PC-3 (cell line): ENCODE measurements around the gene LRRC31. TPM values are rescaled to one million over a fixed set of nuclear protein-coding genes. Genes with fewer than 3 reads are reported as not detected.

Source experiments
- ATAC-seq: fragments of 200-7000 bp; cut with Tn5 transposase; 2 replicates; pipeline ENCODE4 v1.9.1; 2020; ENCODE audit warnings: mild to moderate bottlenecking, moderate library complexity
- BruUV-seq: library from RNA; stranded (reverse); fragments of 400-500 nt; replicated peaks from 2 replicates; lab custom pipeline; 2021; lab: Mats Ljungman, UMichigan
- CTCF ChIA-PET: fragments of 300-600 bp; sonication (Branson Sonifier 250); formaldehyde crosslinking; loops from one replicate; lab custom pipeline; 2022; ENCODE audit warnings: antibody characterized with exemption; lab: Charles Lee
- POLR2A ChIA-PET: fragments of 300-600 bp; sonication (Branson Sonifier 250); formaldehyde crosslinking; loops from one replicate; lab custom pipeline; 2022; ENCODE audit warnings: antibody characterized with exemption; ENCODE audit not compliant: unreplicated experiment; lab: Charles Lee
- DNase-seq: peaks from one replicate; pipeline ENCODE4 v3.0.0-alpha.2; 2015
- H2AFZ ChIP-seq: fragments of 300-600 bp; sonication (generic); 2 replicates; pipeline ENCODE4 v1.6.0; 2016; ENCODE audit warnings: antibody characterized with exemption, low read length
- H3F3A ChIP-seq: fragments of 300-600 bp; sonication (generic); one replicate; pipeline ENCODE4 v1.6.0; 2017; ENCODE audit warnings: antibody characterized with exemption, low read length, control low read depth, mild to moderate bottlenecking; ENCODE audit not compliant: unreplicated experiment
- H3K27ac ChIP-seq: fragments of 300-600 bp; sonication (generic); 2 replicates; pipeline ENCODE4 v1.5.1; 2016; ENCODE audit warnings: mild to moderate bottlenecking, low read length
- H3K27me3 ChIP-seq: fragments of 300-600 bp; sonication (generic); 2 replicates; pipeline ENCODE4 v1.6.1; 2016; ENCODE audit warnings: low read length, mixed read lengths
- H3K36me3 ChIP-seq: fragments of 300-600 bp; sonication (generic); 2 replicates; pipeline ENCODE4 v1.6.1; 2016; ENCODE audit warnings: low read depth, mixed run types, low read length, mixed read lengths
- H3K4me1 ChIP-seq: fragments of 300-600 bp; sonication (generic); 2 replicates; pipeline ENCODE4 v1.5.1; 2016; ENCODE audit warnings: low read length; ENCODE audit not compliant: insufficient read depth
- H3K4me2 ChIP-seq: fragments of 300-600 bp; sonication (generic); 2 replicates; pipeline ENCODE4 v1.6.0; 2016; ENCODE audit warnings: low read length
- H3K4me3 ChIP-seq: fragments of 300-600 bp; sonication (generic); 2 replicates; pipeline ENCODE4 v1.5.1; 2016; ENCODE audit warnings: mild to moderate bottlenecking, low read length, mixed read lengths
- H3K79me2 ChIP-seq: fragments of 300-600 bp; sonication (generic); 2 replicates; pipeline ENCODE4 v1.6.1; 2017; ENCODE audit warnings: low read length, mixed read lengths
- H3K9ac ChIP-seq: fragments of 300-600 bp; sonication (generic); 2 replicates; pipeline ENCODE4 v1.6.0; 2016; ENCODE audit warnings: mild to moderate bottlenecking, low read length
- H3K9me2 ChIP-seq: fragments of 300-600 bp; sonication (generic); replicated peaks from 2 replicates; pipeline ENCODE4 v1.6.1; 2016; ENCODE audit warnings: mixed run types, low read length, mixed read lengths
- H3K9me3 ChIP-seq: fragments of 300-600 bp; sonication (generic); 2 replicates; pipeline ENCODE4 v1.6.1; 2016; ENCODE audit warnings: low read length, mixed read lengths
- H4K20me1 ChIP-seq: fragments of 300-600 bp; sonication (generic); 2 replicates; pipeline ENCODE4 v1.6.1; 2016; ENCODE audit warnings: low read length, mixed read lengths
- CTCF ChIP-seq: fragments of 300-600 bp; sonication (generic); conservative IDR thresholded peaks from 2 replicates; pipeline ENCODE4 v1.5.1; 2017; ENCODE audit warnings: antibody characterized with exemption, low read depth, mild to moderate bottlenecking, low read length
- EZH2 ChIP-seq: fragments of 300-600 bp; sonication (generic); IDR thresholded peaks from one replicate; pipeline ENCODE4 v1.6.1; 2017; ENCODE audit warnings: antibody characterized with exemption, mild to moderate bottlenecking, low read length; ENCODE audit not compliant: unreplicated experiment
- EZH2phosphoT487 ChIP-seq: fragments of 300-600 bp; sonication (generic); IDR thresholded peaks from 2 replicates; pipeline ENCODE4 v1.6.1; 2018; ENCODE audit warnings: mild to moderate bottlenecking, antibody characterized with exemption, low read length, borderline replicate concordance
- intact Hi-C: fragments of 100-400 bp; cut with micrococcal nuclease; formaldehyde crosslinking; loops from 2 replicates; pipeline ENCODE4 v1.9.0; 2023
- total RNA-seq: library from RNA; depleted of rRNA; stranded (reverse); fragments of >200 nt; gene quantifications from 2 replicates; pipeline ENCODE4 v1.2.3, GENCODE V29; 2014

Gene LRRC31
- total RNA-seq, 1 experiment from 2014 or later = 0.04 TPM

DNA sequence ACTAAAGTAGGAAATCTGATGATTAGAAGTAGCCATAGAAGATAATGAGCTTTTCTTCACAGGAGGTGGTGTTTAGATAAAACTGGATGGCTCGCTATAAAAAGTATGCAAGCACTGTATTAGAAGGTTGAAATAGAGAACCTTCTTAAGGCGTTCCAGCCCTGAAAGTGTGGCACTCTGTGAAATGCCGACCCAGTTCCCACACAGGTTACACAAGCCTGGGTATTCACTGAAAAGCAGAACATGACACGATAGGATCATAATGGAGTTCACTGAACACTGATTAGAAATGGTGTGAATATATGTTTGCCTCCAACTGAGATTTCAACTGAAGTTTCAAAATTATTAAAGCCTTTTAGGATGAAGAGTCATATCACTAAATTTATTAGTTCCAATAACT is 42.0 kb downstream of the LRRC31 start:
- ChIA-PET POLR2A (no interaction called here), CTCF (no interaction called here)
- Histone ChIP-seq H3K4me1 (no peaks in the 10 kb centered on the region), H3F3A (no peaks in the 10 kb centered on the region), H3K4me3 (no peak overlapping the region), H2AFZ (no peak overlapping the region), H3K79me2 (no peaks in the 10 kb centered on the region), H3K27ac (no peak overlapping the region), H3K27me3 (no peaks in the 10 kb centered on the region), H3K9me3 (no peaks in the 10 kb centered on the region), H3K9ac (no peak overlapping the region), H3K36me3 (no peaks in the 10 kb centered on the region), H3K9me2 (no peaks in the 10 kb centered on the region), H4K20me1 (no peaks in the 10 kb centered on the region), H3K4me2 (no peak overlapping the region)
- TF ChIP-seq CTCF (no peak), EZH2 (no peak), EZH2phosphoT487 (no peak)
- intact Hi-C loops = no loop called here
- ATAC-seq = no peak
- BruUV-seq = no TSS peak
- DNase-seq = no peak

GRCh38 chr3:169825316-169825715 is 44.4 kb downstream of the LRRC31 start:
- intact Hi-C loops = no loop called here
- TF ChIP-seq EZH2phosphoT487 (no peak), CTCF (no peak), EZH2 (no peak)
- no peak for ATAC-seq
- H4K20me1 ChIP-seq = no peaks in the 10 kb centered on the region
- H3K27ac ChIP-seq = no peak overlapping the region
- no peaks in the 10 kb centered on the region for H3K79me2 ChIP-seq
- H3K4me1 ChIP-seq = no peaks in the 10 kb centered on the region
- DNase-seq = no peak
- BruUV-seq = no TSS peak
- H3K9ac ChIP-seq = no peak overlapping the region
- H3K9me3 ChIP-seq = no peaks in the 10 kb centered on the region
- H2AFZ ChIP-seq = no peak overlapping the region
- no peak overlapping the region for H3K4me3 ChIP-seq
- H3K36me3 ChIP-seq = no peaks in the 10 kb centered on the region
- H3K27me3 ChIP-seq = no peaks in the 10 kb centered on the region
- H3F3A ChIP-seq = no peaks in the 10 kb centered on the region
- H3K4me2 ChIP-seq = no peak overlapping the region
- ChIA-PET POLR2A (no interaction called here), CTCF (no interaction called here)
- H3K9me2 ChIP-seq = no peaks in the 10 kb centered on the region

DNA sequence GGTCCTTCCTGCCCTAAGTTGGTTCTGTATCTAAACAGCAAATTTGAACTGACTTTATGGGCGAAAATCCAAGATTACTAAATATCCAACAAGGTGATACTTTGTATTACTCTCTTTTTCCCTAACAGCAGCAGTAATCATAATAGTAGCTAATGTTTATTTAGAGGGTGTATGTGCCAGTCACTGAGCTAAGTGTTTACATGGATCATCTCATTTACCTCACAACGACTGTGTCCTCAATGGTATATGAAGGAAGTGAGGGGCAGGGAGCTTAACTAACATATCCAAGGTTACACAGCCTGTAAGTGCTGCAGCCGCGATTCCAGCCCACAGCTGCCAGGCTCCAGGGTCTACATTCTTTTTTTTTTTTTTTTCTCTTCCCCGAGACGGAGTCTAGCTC is 46.8 kb downstream of the LRRC31 start:
- Histone ChIP-seq H3K36me3 (no peaks in the 10 kb centered on the region), H3K4me1 (no peaks in the 10 kb centered on the region), H3K4me3 (no peak overlapping the region), H3K27ac (no peak overlapping the region), H3K9me2 (no peaks in the 10 kb centered on the region), H3K27me3 (no peaks in the 10 kb centered on the region), H3K4me2 (no peak overlapping the region), H3K9ac (no peak overlapping the region), H3K79me2 (no peaks in the 10 kb centered on the region), H3F3A (no peaks in the 10 kb centered on the region), H3K9me3 (no peaks in the 10 kb centered on the region), H2AFZ (no peak overlapping the region), H4K20me1 (no peaks in the 10 kb centered on the region)
- BruUV-seq = no TSS peak
- DNase-seq (no peak), ATAC-seq (no peak)
- no peak for TF ChIP-seq CTCF
- TF ChIP-seq EZH2 = no peak
- TF ChIP-seq EZH2phosphoT487 = no peak
- CTCF ChIA-PET = no interaction called here
- POLR2A ChIA-PET = no interaction called here
- intact Hi-C loops = no loop called here
